Measurements from ENCODE around the gene PRDM2.

Gene PRDM2

GRCh38 chr1:13778431-13778830, 78.4 kb downstream of the PRDM2 start:
- Mint-ChIP-seq H3K27me3 (ENCODE audit: low read depth) (no peaks in the 10 kb centered on the region), H3K4me3 (no peak overlapping the region), H3K36me3 (ENCODE audit: low read depth) (peaks cover 4% of the 10 kb centered on the region), H3K27ac (no peak overlapping the region), H3K9me3 (no peaks in the 10 kb centered on the region), H3K4me1 (peaks cover 27% of the 10 kb centered on the region)
- no peak for TF ChIP-seq CTCF (IDR thresholded peaks at IDR 0.05; ENCODE audit: unreplicated experiment in 3 of 3)

- H3K4me3 Mint-ChIP-seq = no peak overlapping the region
- no peak overlapping the region for H3K27ac Mint-ChIP-seq
- H3K36me3 Mint-ChIP-seq (ENCODE audit: low read depth) = peaks cover 6% of the 10 kb centered on the region
- H3K4me1 Mint-ChIP-seq = peaks cover 41% of the 10 kb centered on the region
- H3K27me3 Mint-ChIP-seq (ENCODE audit: low read depth) = no peaks in the 10 kb centered on the region
- no peak for TF ChIP-seq CTCF (IDR thresholded peaks at IDR 0.05; ENCODE audit: unreplicated experiment in 3 of 3)
- no peaks in the 10 kb centered on the region for H3K9me3 Mint-ChIP-seq
Observed at GRCh38 chr1:13779930-13780329, 79.9 kb downstream of the PRDM2 start.

GRCh38 chr1:13780780-13781179, 80.8 kb downstream of the PRDM2 start:
- Mint-ChIP-seq H3K4me1 (peaks cover 41% of the 10 kb centered on the region), H3K9me3 (no peaks in the 10 kb centered on the region), H3K36me3 (ENCODE audit: low read depth) (peaks cover 10% of the 10 kb centered on the region), H3K27me3 (ENCODE audit: low read depth) (no peaks in the 10 kb centered on the region), H3K4me3 (no peak overlapping the region), H3K27ac (peak overlapping the region in 1 of 3 experiments; percentile 93)
- no peak for TF ChIP-seq CTCF (IDR thresholded peaks at IDR 0.05; ENCODE audit: unreplicated experiment in 3 of 3)

GRCh38 chr1:13781228-13781627, 81.2 kb downstream of the PRDM2 start:
- Mint-ChIP-seq H3K4me1 (peaks cover 41% of the 10 kb centered on the region), H3K4me3 (no peak overlapping the region), H3K27me3 (ENCODE audit: low read depth) (no peaks in the 10 kb centered on the region), H3K36me3 (ENCODE audit: low read depth) (peaks cover 13% of the 10 kb centered on the region), H3K27ac (peak overlapping the region in 1 of 3 experiments; percentile 93), H3K9me3 (no peaks in the 10 kb centered on the region)
- TF ChIP-seq CTCF (IDR thresholded peaks at IDR 0.05; ENCODE audit: unreplicated experiment in 3 of 3) = no peak

- Mint-ChIP-seq H3K27me3 (ENCODE audit: low read depth) (no peaks in the 10 kb centered on the region), H3K4me3 (peak overlapping the region in 1 of 3 experiments; percentile 44), H3K9me3 (no peaks in the 10 kb centered on the region), H3K4me1 (peaks cover 41% of the 10 kb centered on the region), H3K27ac (peak overlapping the region in 2 of 3 experiments; percentile 62 to 93), H3K36me3 (ENCODE audit: low read depth) (peaks cover 20% of the 10 kb centered on the region)
- no peak for TF ChIP-seq CTCF (IDR thresholded peaks at IDR 0.05; ENCODE audit: unreplicated experiment in 3 of 3)
Observed at GRCh38 chr1:13781907-13782633, 82.1 kb downstream of the PRDM2 start.

Data from nephron (organoid).